ENCODE measurements around the gene HYCC2. TPM values are rescaled to one million over a fixed set of nuclear protein-coding genes. Genes with fewer than 3 reads are reported as not detected.
"Not testable (repeated sequence)": the region's sequence is repeated elsewhere in the genome, so short reads cannot be mapped to it uniquely, and the experiment has no call there.

HYCC2 gene
- total RNA-seq, 2 experiments from 2014 or later: 22.6 to 25.3 TPM

DNA sequence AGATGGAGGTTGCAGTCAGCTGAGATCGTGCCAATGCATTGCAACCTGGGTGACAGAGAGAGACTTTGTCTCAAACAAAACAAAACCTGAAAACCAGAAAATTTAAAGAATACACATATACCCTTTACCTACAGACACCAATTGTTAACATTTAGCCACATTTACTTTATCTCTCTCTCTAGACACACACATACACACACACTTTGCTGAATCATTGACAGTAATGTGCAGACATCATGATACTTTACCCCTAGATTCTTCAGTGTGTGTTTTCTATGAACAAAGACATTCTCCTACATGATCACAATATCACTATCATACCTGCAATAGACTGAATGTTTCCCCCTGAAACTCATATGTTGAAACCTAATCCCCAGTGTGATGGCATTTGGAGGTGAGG is 34.3 kb upstream of the HYCC2 start:
- Mint-ChIP-seq H3K27me3 (no peaks in the 10 kb centered on the region), H3K27ac (no peak overlapping the region), H3K9me3 (no peaks in the 10 kb centered on the region), H3K4me1 (peaks cover 2% of the 10 kb centered on the region), H3K4me3 (no peak overlapping the region), H3K36me3 (peaks cover 2% of the 10 kb centered on the region)
- no peak for DNase-seq

GRCh38 chr2:201100497-201100896 is 29.0 kb upstream of the HYCC2 start:
- DNase-seq: no peak
- Mint-ChIP-seq H3K4me3 (no peak overlapping the region), H3K9me3 (no peaks in the 10 kb centered on the region), H3K4me1 (no peaks in the 10 kb centered on the region), H3K27ac (no peak overlapping the region), H3K36me3 (no peaks in the 10 kb centered on the region), H3K27me3 (no peaks in the 10 kb centered on the region)

DNA sequence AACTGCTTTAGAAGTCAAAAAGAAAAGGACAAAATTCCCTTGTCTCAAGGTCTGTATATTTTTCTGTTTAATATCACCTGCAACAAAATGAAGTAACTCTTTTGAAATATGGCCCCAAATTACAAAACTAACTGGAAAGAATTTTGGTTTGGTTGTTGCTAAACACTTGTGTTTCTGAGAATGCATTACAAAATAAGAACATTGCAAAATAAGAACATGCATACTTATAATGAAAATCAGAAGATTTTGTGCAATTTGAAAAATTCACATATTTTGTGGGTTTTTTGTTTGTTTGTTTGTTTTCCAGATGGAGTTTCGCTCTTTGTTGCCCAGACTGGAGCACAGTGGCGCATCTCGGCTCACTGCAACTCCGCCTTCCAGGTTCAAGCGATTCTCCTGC is 22.1 kb upstream of the HYCC2 start:
- H3K9me3 Mint-ChIP-seq: no peaks in the 10 kb centered on the region
- H3K4me1 Mint-ChIP-seq: no peaks in the 10 kb centered on the region
- no peak for DNase-seq
- no peak overlapping the region for H3K27ac Mint-ChIP-seq
- peaks cover 2% of the 10 kb centered on the region for H3K36me3 Mint-ChIP-seq
- no peak overlapping the region for H3K4me3 Mint-ChIP-seq
- H3K27me3 Mint-ChIP-seq: no peaks in the 10 kb centered on the region

- H3K36me3 Mint-ChIP-seq: peaks cover 15% of the 10 kb centered on the region
- H3K4me3 Mint-ChIP-seq: no peak overlapping the region
- no peak overlapping the region for H3K27ac Mint-ChIP-seq
- H3K9me3 Mint-ChIP-seq: no peaks in the 10 kb centered on the region
- no peaks in the 10 kb centered on the region for H3K4me1 Mint-ChIP-seq
- no peak for DNase-seq
- H3K27me3 Mint-ChIP-seq: no peaks in the 10 kb centered on the region
Observed at GRCh38 chr2:201090574-201090973, 19.1 kb upstream of the HYCC2 start.

DNA sequence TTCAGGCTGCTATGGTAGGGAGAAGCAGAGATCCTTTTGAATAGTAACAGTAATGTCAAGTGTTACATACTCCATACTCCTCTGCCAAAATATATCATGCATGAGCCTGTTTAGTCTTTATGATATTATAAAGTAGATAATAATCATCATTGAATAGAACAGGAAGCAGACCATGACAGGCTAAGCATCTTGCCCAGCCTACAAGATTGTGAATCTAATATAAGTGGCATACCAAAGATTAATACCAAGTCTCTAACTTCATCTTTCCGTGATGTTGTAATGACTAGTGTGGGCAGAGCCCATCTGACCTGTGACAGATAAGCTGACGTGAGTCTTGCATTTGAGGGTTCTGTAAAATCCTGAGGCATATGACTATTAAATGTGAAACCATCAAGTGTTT is 13.4 kb upstream of the HYCC2 start:
- DNase-seq: no peak
- peaks cover 6% of the 10 kb centered on the region for H3K4me1 Mint-ChIP-seq
- H3K27ac Mint-ChIP-seq: no peak overlapping the region
- H3K27me3 Mint-ChIP-seq: no peaks in the 10 kb centered on the region
- no peaks in the 10 kb centered on the region for H3K9me3 Mint-ChIP-seq
- H3K36me3 Mint-ChIP-seq: peaks cover 21% of the 10 kb centered on the region
- no peak overlapping the region for H3K4me3 Mint-ChIP-seq

- peak overlapping the region; percentile 54 for H3K27ac Mint-ChIP-seq
- DNase-seq: no peak
- H3K4me1 Mint-ChIP-seq: peaks cover 24% of the 10 kb centered on the region
- no peaks in the 10 kb centered on the region for H3K9me3 Mint-ChIP-seq
- H3K4me3 Mint-ChIP-seq: no peak overlapping the region
- H3K27me3 Mint-ChIP-seq: no peaks in the 10 kb centered on the region
- peaks cover 1% of the 10 kb centered on the region for H3K36me3 Mint-ChIP-seq
Observed at GRCh38 chr2:201074996-201075395, 3.5 kb upstream of the HYCC2 start.

DNA sequence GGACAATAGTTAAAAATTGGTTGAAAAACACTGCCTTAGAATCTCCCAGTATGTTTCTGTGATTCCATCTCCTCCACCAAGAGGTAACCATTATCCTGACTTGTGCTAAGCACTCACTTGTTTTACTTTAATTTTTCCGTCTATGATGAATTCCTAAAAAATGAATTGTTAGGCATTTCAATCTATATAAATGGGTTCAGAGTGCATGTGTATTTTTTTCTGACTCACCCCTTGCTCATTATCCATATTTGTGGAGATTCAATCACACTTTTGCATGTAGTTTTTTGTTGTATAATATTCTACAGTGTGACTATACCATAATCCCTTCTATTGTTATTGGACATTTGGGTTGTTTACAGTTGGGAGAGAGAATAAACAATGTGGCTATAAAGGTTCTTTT is 1.6 kb upstream of the HYCC2 start:
- Mint-ChIP-seq H3K27me3 (no peaks in the 10 kb centered on the region), H3K4me1 (peaks cover 35% of the 10 kb centered on the region), H3K9me3 (no peaks in the 10 kb centered on the region), H3K27ac (peak overlapping the region; percentile 25), H3K4me3 (peak overlapping the region; percentile 93), H3K36me3 (no peaks in the 10 kb centered on the region)
- DNase-seq: no peak

GRCh38 chr2:201072201-201072530 is 695 bp upstream of the HYCC2 start:
- Mint-ChIP-seq H3K9me3 (no peaks in the 10 kb centered on the region), H3K36me3 (no peaks in the 10 kb centered on the region), H3K27me3 (no peaks in the 10 kb centered on the region), H3K27ac (peak overlapping the region; percentile 83), H3K4me3 (peak overlapping the region; percentile 93), H3K4me1 (peaks cover 35% of the 10 kb centered on the region)
- DNase-seq: no peak

DNA sequence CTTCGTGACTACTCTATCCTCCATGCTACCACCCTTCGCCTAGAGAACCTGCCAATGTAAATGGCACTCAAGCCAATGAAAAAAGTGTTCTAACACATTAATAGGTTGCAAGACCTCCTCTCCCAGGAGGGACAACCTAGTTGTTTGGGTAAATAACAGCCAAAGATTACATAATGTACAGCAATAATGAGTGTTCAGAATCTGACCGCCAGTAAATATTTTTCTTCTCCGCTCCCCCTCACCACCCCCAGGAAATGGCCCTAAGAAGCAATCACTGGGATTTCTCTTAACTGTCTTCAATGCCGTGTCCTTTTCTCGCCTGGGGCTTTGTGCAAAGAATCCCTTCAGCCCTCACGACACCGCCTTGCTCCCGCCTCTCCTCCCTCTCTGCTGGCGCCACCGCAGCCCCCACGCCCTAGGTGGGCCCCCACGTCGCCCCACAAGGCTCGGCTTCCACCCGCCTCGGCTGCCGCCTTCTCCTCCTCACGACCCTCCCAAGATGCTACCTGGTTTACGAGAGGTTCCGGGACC is 458 bp downstream of the HYCC2 start:
- Mint-ChIP-seq H3K9me3 (no peaks in the 10 kb centered on the region), H3K4me3 (peak overlapping the region; percentile 93), H3K36me3 (no peaks in the 10 kb centered on the region), H3K27ac (peak overlapping the region; percentile 83), H3K4me1 (peaks cover 43% of the 10 kb centered on the region), H3K27me3 (no peaks in the 10 kb centered on the region)
- DNase-seq: no peak

GRCh38 chr2:201064797-201065329 is 6.6 kb downstream of the HYCC2 start:
- H3K27me3 Mint-ChIP-seq: peaks cover 4% of the 10 kb centered on the region

GRCh38 chr2:201063516-201063915 is 8.0 kb downstream of the HYCC2 start:
- Mint-ChIP-seq H3K27ac (peak overlapping the region; percentile 90), H3K4me1 (peaks cover 52% of the 10 kb centered on the region), H3K4me3 (peak overlapping the region; percentile 66)

More at GRCh38 chr2:201064797-201065329, 6.6 kb downstream of the HYCC2 start:
- peaks cover 8% of the 10 kb centered on the region for H3K9me3 Mint-ChIP-seq
- H3K4me1 Mint-ChIP-seq: peaks cover 55% of the 10 kb centered on the region
- H3K36me3 Mint-ChIP-seq: peaks cover 20% of the 10 kb centered on the region
- no peak for DNase-seq
- no peak overlapping the region for H3K4me3 Mint-ChIP-seq
- H3K27ac Mint-ChIP-seq: no peak overlapping the region

DNA sequence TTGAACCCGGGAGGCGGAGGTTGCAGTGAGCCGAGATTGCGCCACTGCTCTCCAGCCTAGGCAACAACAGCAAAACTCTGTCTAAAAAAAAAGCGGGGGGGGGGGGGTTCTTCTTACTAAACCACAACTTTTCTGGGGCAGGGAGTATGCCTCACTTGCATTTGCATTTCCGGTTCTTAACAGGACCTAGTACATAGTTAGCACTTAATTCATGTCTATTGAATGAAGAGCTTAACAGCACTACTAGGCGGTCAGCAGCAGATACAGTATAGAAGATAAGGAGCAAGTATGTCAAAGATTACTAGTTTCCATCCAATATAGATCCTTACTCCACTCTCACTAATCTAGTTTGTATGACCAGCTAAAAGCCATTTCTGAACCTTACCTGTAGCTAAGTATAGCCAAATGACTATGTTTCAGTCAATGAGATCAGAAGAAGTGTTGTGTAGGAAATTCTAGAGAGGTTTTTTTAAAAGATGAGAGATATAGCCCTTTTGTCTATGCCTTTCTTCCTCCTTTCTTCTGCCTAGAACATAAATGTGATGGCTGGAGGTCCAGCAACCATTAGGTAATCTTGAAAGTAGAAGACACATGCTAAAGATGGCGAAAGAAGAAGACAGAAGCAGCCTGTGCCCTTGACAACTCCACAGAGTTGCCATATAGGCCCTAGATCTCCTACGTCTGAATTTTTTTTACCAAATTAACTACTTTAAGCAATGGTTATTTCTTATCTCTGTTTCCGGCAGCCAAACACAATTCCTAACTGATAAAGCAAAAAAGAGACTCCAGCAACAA is 11.3 kb downstream of the HYCC2 start:
- Mint-ChIP-seq H3K4me1 (peaks cover 45% of the 10 kb centered on the region), H3K4me3 (no peak overlapping the region), H3K27me3 (peaks cover 4% of the 10 kb centered on the region), H3K36me3 (peaks cover 23% of the 10 kb centered on the region), H3K9me3 (peaks cover 8% of the 10 kb centered on the region), H3K27ac (no peak overlapping the region)
- DNase-seq: no peak

More at GRCh38 chr2:201063516-201063915, 8.0 kb downstream of the HYCC2 start:
- peaks cover 20% of the 10 kb centered on the region for H3K36me3 Mint-ChIP-seq
- peak; percentile 55 for DNase-seq
- H3K27me3 Mint-ChIP-seq, H3K9me3 Mint-ChIP-seq: not testable (repeated sequence)

- Mint-ChIP-seq H3K36me3 (peaks cover 23% of the 10 kb centered on the region), H3K4me3 (no peak overlapping the region), H3K27me3 (peaks cover 4% of the 10 kb centered on the region), H3K4me1 (peaks cover 39% of the 10 kb centered on the region), H3K9me3 (peaks cover 8% of the 10 kb centered on the region), H3K27ac (no peak overlapping the region)
- no peak for DNase-seq
Observed at GRCh38 chr2:201058914-201059313, 12.6 kb downstream of the HYCC2 start.

DNA sequence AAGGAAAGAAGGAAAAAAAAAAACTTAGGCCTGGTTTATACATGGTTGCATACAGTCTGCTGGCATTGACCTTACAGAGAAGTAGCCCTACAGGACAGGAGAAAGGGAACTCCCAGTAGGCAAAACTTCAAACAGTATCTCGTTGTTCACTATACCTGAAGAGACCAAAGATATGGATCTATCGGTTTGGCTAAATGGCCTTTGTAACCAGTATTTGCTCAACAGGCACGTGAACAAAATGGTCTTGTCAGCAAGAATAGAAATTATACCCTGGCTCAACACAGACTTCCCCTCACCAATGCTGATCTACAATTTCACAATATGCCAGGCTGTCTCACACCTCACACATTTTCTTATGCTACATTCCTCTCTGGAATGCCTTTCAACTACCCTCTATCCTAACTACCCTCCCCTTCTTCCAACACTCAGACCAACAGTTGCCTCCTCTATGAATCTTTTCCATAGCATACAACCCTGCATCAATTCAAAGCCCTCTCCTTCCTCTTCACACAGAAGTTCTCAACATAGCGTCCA is 13.7 kb downstream of the HYCC2 start:
- Mint-ChIP-seq H3K4me1 (peaks cover 29% of the 10 kb centered on the region), H3K36me3 (peaks cover 12% of the 10 kb centered on the region), H3K4me3 (no peak overlapping the region), H3K27ac (no peak overlapping the region), H3K27me3 (no peaks in the 10 kb centered on the region), H3K9me3 (no peaks in the 10 kb centered on the region)
- no peak for DNase-seq

- DNase-seq: no peak
- Mint-ChIP-seq H3K36me3 (peaks cover 11% of the 10 kb centered on the region), H3K4me1 (peaks cover 33% of the 10 kb centered on the region), H3K27ac (no peak overlapping the region), H3K4me3 (no peak overlapping the region), H3K27me3 (no peaks in the 10 kb centered on the region), H3K9me3 (no peaks in the 10 kb centered on the region)
Observed at GRCh38 chr2:201057087-201057521, 14.4 kb downstream of the HYCC2 start.
